ENCODE data around the gene PDZK1. TPM values are rescaled to one million over a fixed set of nuclear protein-coding genes. Genes with fewer than 3 reads are reported as not detected.
"Not testable (repeated sequence)": the region's sequence is repeated elsewhere in the genome, so short reads cannot be mapped to it uniquely, and the experiment has no call there.

Gene PDZK1
- total RNA-seq, 1 donor from 2014 or later, result not detected

GRCh38 chr1:145688328-145688727 is 18.8 kb downstream of the PDZK1 start:
- Histone ChIP-seq H3K9me3 (no peaks in the 10 kb centered on the region), H3K4me3 (no peak overlapping the region), H3K36me3 (no peaks in the 10 kb centered on the region), H3K27ac (no peak overlapping the region), H3K4me1 (no peaks in the 10 kb centered on the region), H3K27me3 (no peaks in the 10 kb centered on the region)
- intact Hi-C loops (cut with DNase I), result no loop called here
- TF ChIP-seq CTCF (IDR thresholded peaks at IDR 0.05), result no peak
- no peak for DNase-seq (ENCODE audit: low spot score in 2 of 2)

GRCh38 chr1:145686078-145686477 is 21.1 kb downstream of the PDZK1 start:
- H3K27ac ChIP-seq; H3K4me3 ChIP-seq; DNase-seq (ENCODE audit: low spot score in 2 of 2); H3K27me3 ChIP-seq; H3K4me1 ChIP-seq; H3K9me3 ChIP-seq; intact Hi-C loops (cut with DNase I); H3K36me3 ChIP-seq: not testable (repeated sequence)

- intact Hi-C loops (cut with DNase I); H3K27me3 ChIP-seq; H3K4me3 ChIP-seq; H3K9me3 ChIP-seq; H3K27ac ChIP-seq; H3K36me3 ChIP-seq; DNase-seq (ENCODE audit: low spot score in 2 of 2); H3K4me1 ChIP-seq: not testable (repeated sequence)
Observed at GRCh38 chr1:145684858-145685257, 22.3 kb downstream of the PDZK1 start.

GRCh38 chr1:145673217-145673616 is 34.0 kb downstream of the PDZK1 start:
- H3K36me3 ChIP-seq; H3K9me3 ChIP-seq; intact Hi-C loops (cut with DNase I); H3K4me1 ChIP-seq; H3K27ac ChIP-seq; DNase-seq (ENCODE audit: low spot score in 2 of 2); H3K4me3 ChIP-seq; H3K27me3 ChIP-seq: not testable (repeated sequence)

- H3K4me3 ChIP-seq; H3K36me3 ChIP-seq; intact Hi-C loops (cut with DNase I); H3K27ac ChIP-seq; H3K27me3 ChIP-seq; H3K4me1 ChIP-seq; DNase-seq (ENCODE audit: low spot score in 2 of 2); H3K9me3 ChIP-seq: not testable (repeated sequence)
Observed at GRCh38 chr1:145670995-145671745, 36.0 kb downstream of the PDZK1 start.

GRCh38 chr1:145665015-145665414 is 42.2 kb downstream of the PDZK1 start:
- H3K36me3 ChIP-seq; H3K27ac ChIP-seq; H3K9me3 ChIP-seq; H3K4me1 ChIP-seq; H3K27me3 ChIP-seq; H3K4me3 ChIP-seq; intact Hi-C loops (cut with DNase I); DNase-seq (ENCODE audit: low spot score in 2 of 2): not testable (repeated sequence)

GRCh38 chr1:145662502-145662901 is 44.7 kb downstream of the PDZK1 start:
- DNase-seq (ENCODE audit: low spot score in 2 of 2); H3K27ac ChIP-seq; intact Hi-C loops (cut with DNase I); H3K9me3 ChIP-seq; H3K4me1 ChIP-seq; H3K27me3 ChIP-seq; H3K4me3 ChIP-seq; H3K36me3 ChIP-seq: not testable (repeated sequence)

GRCh38 chr1:145656245-145656943 is 50.8 kb downstream of the PDZK1 start:
- H3K36me3 ChIP-seq; H3K9me3 ChIP-seq; DNase-seq (ENCODE audit: low spot score in 2 of 2); H3K4me1 ChIP-seq; H3K4me3 ChIP-seq; H3K27ac ChIP-seq; intact Hi-C loops (cut with DNase I); H3K27me3 ChIP-seq: not testable (repeated sequence)

GRCh38 chr1:145643990-145644389 is 63.2 kb downstream of the PDZK1 start:
- H3K27ac ChIP-seq; H3K4me1 ChIP-seq; DNase-seq (ENCODE audit: low spot score in 2 of 2); H3K9me3 ChIP-seq; H3K36me3 ChIP-seq; H3K4me3 ChIP-seq; H3K27me3 ChIP-seq; intact Hi-C loops (cut with DNase I): not testable (repeated sequence)

GRCh38 chr1:145641886-145642285 is 65.3 kb downstream of the PDZK1 start:
- H3K9me3 ChIP-seq; H3K27ac ChIP-seq; H3K4me1 ChIP-seq; H3K27me3 ChIP-seq; H3K4me3 ChIP-seq; H3K36me3 ChIP-seq; DNase-seq (ENCODE audit: low spot score in 2 of 2); intact Hi-C loops (cut with DNase I): not testable (repeated sequence)

- intact Hi-C loops (cut with DNase I); H3K36me3 ChIP-seq; H3K27me3 ChIP-seq; DNase-seq (ENCODE audit: low spot score in 2 of 2); H3K4me3 ChIP-seq; H3K4me1 ChIP-seq; H3K9me3 ChIP-seq; H3K27ac ChIP-seq: not testable (repeated sequence)
Observed at GRCh38 chr1:145636237-145636636, 70.9 kb downstream of the PDZK1 start.

- H3K36me3 ChIP-seq; H3K4me3 ChIP-seq; H3K4me1 ChIP-seq; H3K9me3 ChIP-seq; intact Hi-C loops (cut with DNase I); H3K27me3 ChIP-seq; H3K27ac ChIP-seq; DNase-seq (ENCODE audit: low spot score in 2 of 2): not testable (repeated sequence)
Observed at GRCh38 chr1:145622177-145622576, 85.0 kb downstream of the PDZK1 start.
